GM23248 (cell line): ENCODE results near the gene SEMA6D.

Source experiments
- EZH2 ChIP-seq: fragments of 200-600 bp; sonication (generic); IDR thresholded peaks from 2 replicates; pipeline ENCODE4 v1.6.1; 2018; ENCODE audit warnings: antibody characterized with exemption, mild to moderate bottlenecking; ENCODE audit not compliant: insufficient read depth, poor library complexity, severe bottlenecking
- EZH2phosphoT487 ChIP-seq: fragments of 200-600 bp; sonication (generic); IDR thresholded peaks from 2 replicates; pipeline ENCODE4 v1.6.1; 2018; ENCODE audit warnings: antibody characterized with exemption, moderate library complexity, mild to moderate bottlenecking, low read depth; ENCODE audit not compliant: insufficient read depth

- no peak for TF ChIP-seq EZH2phosphoT487
- no peak for TF ChIP-seq EZH2
These were observed 28.7 kb upstream of the SEMA6D start for GRCh38 chr15:47688573-47689086.
